ENCODE results near the gene KPNA1.

KPNA1 gene

DNA sequence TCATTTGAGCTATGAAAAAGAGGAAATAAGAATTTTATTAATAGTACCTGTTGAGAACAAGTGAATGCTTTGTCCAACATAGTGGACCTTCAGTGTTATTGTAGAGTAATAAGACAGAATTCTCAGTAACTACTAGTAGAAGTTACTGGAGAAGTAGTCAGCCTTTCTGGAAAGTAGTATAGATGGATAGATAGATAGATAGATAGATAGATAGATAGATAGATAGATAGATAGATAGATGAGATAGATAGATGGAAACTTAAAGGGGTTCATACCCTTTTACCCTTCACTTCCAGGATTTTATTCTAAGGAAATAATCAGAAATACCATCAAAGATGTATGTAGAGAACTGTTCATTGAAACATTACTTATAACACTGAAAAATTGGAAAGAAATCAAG, 125.5 kb downstream of the KPNA1 start:
- H3K4me3 ChIP-seq (ENCODE audit: low read depth, low read length), result no peak overlapping the region

DNA sequence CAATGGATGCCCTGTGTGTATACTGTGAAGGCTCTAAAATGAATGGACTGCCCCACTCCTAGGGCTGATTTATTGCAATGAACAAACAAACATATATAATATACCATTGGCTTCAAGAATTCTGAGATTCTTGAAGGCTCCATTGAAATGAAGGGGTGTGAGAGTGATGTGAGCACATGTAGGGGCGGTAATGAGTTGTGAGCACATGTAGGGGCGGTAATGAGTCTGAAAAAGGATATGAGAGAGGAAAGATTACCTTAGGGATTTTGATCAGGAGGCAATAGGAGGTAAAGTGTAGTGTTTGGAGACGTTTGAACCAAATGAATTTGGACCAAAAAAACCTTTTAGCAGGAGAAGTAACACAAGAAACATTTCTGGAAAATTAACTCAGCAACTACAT, 127.0 kb downstream of the KPNA1 start:
- DNase-seq (ENCODE audit: low read depth), result no peak
- TF ChIP-seq, protein P1, sequence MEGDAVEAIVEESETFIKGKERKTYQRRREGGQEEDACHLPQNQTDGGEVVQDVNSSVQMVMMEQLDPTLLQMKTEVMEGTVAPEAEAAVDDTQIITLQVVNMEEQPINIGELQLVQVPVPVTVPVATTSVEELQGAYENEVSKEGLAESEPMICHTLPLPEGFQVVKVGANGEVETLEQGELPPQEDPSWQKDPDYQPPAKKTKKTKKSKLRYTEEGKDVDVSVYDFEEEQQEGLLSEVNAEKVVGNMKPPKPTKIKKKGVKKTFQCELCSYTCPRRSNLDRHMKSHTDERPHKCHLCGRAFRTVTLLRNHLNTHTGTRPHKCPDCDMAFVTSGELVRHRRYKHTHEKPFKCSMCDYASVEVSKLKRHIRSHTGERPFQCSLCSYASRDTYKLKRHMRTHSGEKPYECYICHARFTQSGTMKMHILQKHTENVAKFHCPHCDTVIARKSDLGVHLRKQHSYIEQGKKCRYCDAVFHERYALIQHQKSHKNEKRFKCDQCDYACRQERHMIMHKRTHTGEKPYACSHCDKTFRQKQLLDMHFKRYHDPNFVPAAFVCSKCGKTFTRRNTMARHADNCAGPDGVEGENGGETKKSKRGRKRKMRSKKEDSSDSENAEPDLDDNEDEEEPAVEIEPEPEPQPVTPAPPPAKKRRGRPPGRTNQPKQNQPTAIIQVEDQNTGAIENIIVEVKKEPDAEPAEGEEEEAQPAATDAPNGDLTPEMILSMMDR (IDR thresholded peaks at IDR 0.05; ENCODE audit: insufficient read depth, low read depth, low read length, missing control alignments), result no peak
- H3K4me3 ChIP-seq (ENCODE audit: low read depth, low read length), result no peak overlapping the region

More for the DNA sequence above, 125.5 kb downstream of the KPNA1 start:
- TF ChIP-seq, protein P1 (IDR thresholded peaks at IDR 0.05; ENCODE audit: insufficient read depth, low read depth, low read length, missing control alignments), result no peak
- no peak for DNase-seq (ENCODE audit: low read depth)

DNA sequence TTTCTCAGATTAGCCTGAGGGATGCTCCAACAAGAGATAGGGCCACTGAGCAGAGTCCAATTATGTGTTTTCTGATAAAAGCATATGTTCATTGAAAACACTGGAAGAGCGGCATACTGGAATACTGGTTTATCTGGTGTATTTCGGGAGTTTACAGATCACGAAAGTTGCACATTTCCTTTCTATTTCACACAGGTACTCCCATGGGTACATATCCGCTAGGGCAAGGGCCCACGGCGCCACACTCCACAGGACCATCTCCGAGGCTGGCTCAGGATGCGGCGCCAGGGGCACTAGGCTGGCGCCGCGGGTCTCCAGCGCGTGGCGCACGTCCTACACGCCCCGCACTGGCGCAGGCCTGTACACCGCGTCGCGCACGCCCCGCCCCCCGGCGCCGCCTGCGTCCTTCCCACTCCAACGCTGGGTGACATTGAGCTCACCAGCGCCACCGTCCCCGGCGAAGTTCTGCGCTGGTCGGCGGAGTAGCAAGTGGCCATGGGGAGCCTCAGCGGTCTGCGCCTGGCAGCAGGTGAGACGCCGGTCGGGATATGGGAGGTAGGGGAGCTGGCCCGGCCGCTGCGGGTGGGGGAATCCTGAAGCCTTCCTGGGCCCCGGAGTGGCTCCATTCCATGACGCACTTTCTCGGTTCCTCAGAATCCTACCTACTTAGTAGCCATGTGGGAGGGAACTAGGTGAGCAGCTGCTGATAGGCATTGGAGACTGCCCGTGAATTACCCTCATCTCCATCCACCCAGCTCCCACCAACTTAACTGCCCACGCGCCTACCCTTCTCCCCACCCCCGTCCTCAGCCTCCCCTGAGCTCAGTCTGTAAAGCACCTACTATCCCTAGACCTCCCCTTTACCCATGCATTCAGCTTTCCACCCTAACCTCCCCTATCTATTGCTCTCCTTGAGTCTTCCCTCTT, 130.7 kb downstream of the KPNA1 start, which contains the start of gene FAM162A:
Gene FAM162A (plus strand): TSS at position 412 of the 927 bp plus-strand sequence. CDS start 84 bp downstream, at position 496.
- DNase-seq (ENCODE audit: low read depth), result peak; percentile 97

DNA sequence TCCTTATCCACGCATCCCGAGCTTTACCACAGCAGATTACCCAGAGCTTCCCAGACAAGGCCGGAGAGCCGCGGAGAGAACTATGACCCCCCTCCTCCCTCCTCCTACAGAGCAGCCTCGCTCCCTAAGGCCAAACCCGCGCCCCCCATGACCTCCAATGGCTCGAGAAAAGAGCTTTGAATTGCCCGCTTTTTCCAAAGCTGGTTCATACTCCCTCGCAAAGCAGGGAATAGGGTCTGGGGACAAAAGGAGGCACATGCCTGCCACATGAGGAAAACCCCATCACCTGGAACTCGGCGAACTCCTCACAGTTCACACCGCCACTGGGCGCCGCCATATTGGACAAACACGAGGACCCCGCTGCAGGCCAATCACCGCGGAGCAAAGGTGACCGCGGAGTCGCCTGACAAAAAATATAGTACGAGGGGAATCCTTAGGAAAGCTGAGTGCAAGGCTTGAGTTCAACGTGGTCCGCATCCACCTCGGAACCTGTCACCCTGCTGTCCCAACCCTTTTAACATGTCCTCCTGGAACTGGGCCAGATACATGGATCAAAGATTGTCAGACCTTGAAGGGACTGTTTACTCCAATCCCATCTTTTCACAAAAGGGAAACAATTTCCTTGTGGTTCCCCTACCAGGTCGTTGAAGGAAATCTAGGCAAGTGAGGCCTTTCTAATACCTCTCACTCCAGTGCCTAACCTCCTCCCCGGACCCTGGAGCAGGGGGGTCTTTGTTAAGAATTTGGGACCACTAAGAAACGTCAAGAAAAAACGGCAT, 131.7 kb downstream of the KPNA1 start, which contains the start of gene MIX23:
Gene MIX23 (minus strand): TSS at position 344 of the 779 bp plus-strand sequence. CDS start 7 bp downstream, at position 337.
- peak; percentile 90 for DNase-seq (ENCODE audit: low read depth)
- H3K4me3 ChIP-seq (ENCODE audit: low read depth, low read length), result peak within 1 kb of the TSS; percentile 94
- TF ChIP-seq, protein P1 (IDR thresholded peaks at IDR 0.05; ENCODE audit: insufficient read depth, low read depth, low read length, missing control alignments), result no peak

More for the DNA sequence above, 130.7 kb downstream of the KPNA1 start, which contains the start of gene FAM162A:
- H3K4me3 ChIP-seq (ENCODE audit: low read depth, low read length), result peak within 1 kb of the TSS; percentile 94
- TF ChIP-seq, protein P1 (IDR thresholded peaks at IDR 0.05; ENCODE audit: insufficient read depth, low read depth, low read length, missing control alignments), result peak; percentile 63

DNA sequence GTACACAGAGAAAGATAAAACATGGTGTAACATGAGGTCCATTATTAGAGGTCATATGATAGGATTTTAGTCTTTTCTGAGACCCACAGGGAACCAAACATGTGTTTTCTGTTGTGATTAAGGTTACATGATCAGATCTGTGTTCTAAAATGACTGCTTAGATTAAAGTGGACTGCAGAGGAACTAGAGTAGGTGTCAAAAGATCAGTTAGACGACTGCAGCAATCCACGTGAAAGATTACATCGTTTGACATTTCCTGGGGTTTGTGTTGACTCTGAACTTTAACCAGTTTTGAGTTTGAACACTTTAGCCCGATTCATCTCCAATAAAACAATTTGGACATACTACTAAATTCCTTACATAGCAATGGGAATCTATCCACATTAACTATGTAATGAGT, 136.8 kb downstream of the KPNA1 start:
- TF ChIP-seq, protein P1 (IDR thresholded peaks at IDR 0.05; ENCODE audit: insufficient read depth, low read depth, low read length, missing control alignments), result no peak
- no peak overlapping the region for H3K4me3 ChIP-seq (ENCODE audit: low read depth, low read length)
- DNase-seq (ENCODE audit: low read depth), result no peak

DNA sequence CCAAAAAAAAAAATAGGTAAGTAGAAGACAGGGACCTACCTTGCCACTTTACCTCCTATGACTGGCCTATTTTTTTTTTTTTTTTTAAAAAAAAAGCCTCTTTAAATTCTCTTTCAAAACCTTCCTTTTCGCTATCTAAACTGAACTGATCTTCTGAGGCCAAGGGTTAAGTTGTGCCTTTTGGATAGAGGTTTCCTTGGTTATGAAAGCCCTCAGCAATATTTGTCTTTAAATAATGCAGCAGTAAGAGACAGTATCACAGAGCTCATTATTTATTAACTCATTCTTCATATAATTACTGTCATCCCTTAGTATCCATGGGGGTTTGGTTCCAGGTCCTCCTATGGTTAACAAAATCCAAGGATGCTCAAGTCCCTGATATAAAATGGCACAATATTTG, 140.7 kb downstream of the KPNA1 start:
- no peak for DNase-seq (ENCODE audit: low read depth)
- TF ChIP-seq, protein P1 (IDR thresholded peaks at IDR 0.05; ENCODE audit: insufficient read depth, low read depth, low read length, missing control alignments), result no peak
- no peak overlapping the region for H3K4me3 ChIP-seq (ENCODE audit: low read depth, low read length)

Measured in GM12865 (cell line).